Endothelial cell of umbilical vein (primary cell): ENCODE data around the gene VPS16.

ENCODE experiments used
- POLR2A ChIP-seq: IDR thresholded peaks from 2 replicates; pipeline ENCODE4 v1.6.1; 2012; ENCODE audit warnings: low read depth, mild to moderate bottlenecking, control low read depth, low read length
- POLR2AphosphoS5 ChIP-seq: IDR thresholded peaks from 2 replicates; pipeline ENCODE4 v1.6.1; 2012; ENCODE audit warnings: low read depth, mild to moderate bottlenecking, control low read depth, low read length, moderate library complexity; ENCODE audit not compliant: insufficient read depth
- TF ChIP-seq, protein P1 (sequence below), 2 donors: IDR thresholded peaks; 1 replicate in 1 of 2; 2 replicates in 1 of 2; pipeline ENCODE4 v1.5.1; 2011; ENCODE audit warnings: low read length in 2 of 2, mild to moderate bottlenecking in 2 of 2, moderate library complexity in 2 of 2, control low read depth in 1 of 2, inconsistent platforms in 1 of 2, low read depth in 1 of 2; ENCODE audit not compliant: insufficient read depth in 1 of 2; ENCODE audit errors: extremely low read depth in 1 of 2
- TF ChIP-seq, protein P2 (sequence below): IDR thresholded peaks from 2 replicates; pipeline ENCODE4 v1.6.1; 2011; ENCODE audit not compliant: insufficient read depth, insufficient read length

DNA sequence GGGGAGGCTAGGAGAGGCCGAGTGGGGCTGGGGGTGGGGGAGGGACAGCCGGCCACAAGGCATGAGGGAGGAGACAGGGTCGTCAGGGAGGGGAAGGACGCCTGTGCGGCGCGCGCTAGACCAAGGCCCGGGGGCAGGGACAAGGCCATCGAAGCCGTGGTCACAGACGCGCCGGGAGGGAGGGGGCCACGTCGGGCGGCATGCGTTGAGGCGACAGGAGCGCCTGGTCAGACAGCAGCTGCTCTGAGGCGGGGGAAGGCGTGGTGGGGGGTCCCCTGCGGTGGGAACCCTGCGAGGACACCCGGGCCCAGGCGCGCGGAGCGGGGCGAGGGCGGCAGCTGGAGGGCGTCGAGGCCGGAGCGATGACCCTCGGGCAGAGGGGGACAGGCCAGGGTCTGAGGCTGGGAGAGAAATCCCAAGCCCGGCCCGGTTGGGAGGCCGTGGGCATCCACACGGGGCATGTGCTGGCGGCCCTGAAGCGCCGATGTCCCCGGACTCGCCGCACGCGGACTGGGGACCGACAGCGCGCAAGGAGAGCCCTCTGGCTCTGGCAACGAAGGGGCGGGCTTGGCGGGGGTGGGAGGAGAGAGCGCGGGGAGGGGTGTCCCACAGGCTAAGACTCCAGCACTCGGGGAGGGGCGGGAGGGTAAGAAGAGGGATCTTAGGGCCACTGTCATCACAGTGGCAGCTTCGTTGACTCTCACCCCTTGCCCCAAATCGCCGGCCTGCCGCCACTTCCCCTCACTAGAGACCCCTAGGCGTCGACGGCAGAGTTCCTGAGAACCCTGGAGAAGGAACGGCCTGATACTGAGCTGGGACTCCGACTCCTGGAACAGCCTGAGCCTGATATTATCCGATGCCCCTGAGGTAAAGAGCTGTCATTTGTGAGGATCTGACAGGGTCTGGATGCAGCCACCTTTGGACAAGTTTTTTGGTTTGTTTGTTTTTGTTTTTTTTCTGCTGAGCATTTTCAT, 19.4 kb upstream of the VPS16 start:
- TF ChIP-seq, protein P1, sequence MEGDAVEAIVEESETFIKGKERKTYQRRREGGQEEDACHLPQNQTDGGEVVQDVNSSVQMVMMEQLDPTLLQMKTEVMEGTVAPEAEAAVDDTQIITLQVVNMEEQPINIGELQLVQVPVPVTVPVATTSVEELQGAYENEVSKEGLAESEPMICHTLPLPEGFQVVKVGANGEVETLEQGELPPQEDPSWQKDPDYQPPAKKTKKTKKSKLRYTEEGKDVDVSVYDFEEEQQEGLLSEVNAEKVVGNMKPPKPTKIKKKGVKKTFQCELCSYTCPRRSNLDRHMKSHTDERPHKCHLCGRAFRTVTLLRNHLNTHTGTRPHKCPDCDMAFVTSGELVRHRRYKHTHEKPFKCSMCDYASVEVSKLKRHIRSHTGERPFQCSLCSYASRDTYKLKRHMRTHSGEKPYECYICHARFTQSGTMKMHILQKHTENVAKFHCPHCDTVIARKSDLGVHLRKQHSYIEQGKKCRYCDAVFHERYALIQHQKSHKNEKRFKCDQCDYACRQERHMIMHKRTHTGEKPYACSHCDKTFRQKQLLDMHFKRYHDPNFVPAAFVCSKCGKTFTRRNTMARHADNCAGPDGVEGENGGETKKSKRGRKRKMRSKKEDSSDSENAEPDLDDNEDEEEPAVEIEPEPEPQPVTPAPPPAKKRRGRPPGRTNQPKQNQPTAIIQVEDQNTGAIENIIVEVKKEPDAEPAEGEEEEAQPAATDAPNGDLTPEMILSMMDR (IDR thresholded peaks at IDR 0.05; ENCODE audit: extremely low read depth in 1 of 2, insufficient read depth in 1 of 2, low read depth in 1 of 2, low read length in 2 of 2), result no peak
- TF ChIP-seq POLR2A, result no peak
- TF ChIP-seq POLR2AphosphoS5, result no peak
- TF ChIP-seq, protein P2, sequence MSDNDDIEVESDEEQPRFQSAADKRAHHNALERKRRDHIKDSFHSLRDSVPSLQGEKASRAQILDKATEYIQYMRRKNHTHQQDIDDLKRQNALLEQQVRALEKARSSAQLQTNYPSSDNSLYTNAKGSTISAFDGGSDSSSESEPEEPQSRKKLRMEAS, result no peak
